ENCODE data around the gene IKBKE. TPM values are rescaled to one million over a fixed set of nuclear protein-coding genes. Genes with fewer than 3 reads are reported as not detected.

The IKBKE gene
- 1.6 TPM for total RNA-seq

DNA sequence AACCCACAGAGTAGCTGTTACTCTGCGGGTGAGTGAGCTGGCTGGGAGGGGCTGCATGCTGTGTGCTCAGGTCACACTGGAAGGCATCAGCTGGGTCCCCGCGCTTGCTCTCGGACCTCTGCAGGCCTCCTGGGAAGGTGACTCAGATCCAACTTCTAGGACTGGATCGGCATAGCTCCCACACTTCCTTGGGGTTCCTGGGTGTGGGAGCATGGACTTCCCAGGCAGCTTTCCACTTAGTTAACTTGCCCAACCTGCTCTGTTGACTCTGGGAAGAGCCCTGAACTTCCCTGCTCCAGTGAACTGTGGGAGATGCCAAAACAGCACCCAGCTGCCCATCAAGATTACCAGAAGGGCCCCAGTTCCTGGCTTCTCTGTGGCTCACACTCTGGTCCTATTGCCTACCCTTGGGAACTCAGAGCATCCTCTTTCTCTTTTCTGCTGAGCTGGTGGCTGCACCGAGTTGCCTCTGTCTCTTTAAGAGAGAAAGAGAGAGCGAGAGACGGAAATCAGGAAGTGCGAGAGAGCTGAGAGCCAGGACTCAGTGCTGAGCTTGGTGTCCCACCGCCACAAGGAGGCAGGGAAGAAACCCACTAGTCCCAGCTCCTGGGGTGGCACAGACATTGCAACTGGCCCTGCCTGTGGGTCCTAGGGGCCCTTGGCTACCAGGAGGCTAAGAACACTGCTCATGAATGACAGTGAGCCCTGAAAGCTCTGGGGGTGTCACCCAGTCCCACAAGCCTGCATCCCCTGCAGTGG lies at the start of gene IKBKE:
IKBKE (plus strand) TSS at position 544 of the 759 bp plus-strand sequence. CDS start 2,752 bp downstream, outside the sequence.

DNA sequence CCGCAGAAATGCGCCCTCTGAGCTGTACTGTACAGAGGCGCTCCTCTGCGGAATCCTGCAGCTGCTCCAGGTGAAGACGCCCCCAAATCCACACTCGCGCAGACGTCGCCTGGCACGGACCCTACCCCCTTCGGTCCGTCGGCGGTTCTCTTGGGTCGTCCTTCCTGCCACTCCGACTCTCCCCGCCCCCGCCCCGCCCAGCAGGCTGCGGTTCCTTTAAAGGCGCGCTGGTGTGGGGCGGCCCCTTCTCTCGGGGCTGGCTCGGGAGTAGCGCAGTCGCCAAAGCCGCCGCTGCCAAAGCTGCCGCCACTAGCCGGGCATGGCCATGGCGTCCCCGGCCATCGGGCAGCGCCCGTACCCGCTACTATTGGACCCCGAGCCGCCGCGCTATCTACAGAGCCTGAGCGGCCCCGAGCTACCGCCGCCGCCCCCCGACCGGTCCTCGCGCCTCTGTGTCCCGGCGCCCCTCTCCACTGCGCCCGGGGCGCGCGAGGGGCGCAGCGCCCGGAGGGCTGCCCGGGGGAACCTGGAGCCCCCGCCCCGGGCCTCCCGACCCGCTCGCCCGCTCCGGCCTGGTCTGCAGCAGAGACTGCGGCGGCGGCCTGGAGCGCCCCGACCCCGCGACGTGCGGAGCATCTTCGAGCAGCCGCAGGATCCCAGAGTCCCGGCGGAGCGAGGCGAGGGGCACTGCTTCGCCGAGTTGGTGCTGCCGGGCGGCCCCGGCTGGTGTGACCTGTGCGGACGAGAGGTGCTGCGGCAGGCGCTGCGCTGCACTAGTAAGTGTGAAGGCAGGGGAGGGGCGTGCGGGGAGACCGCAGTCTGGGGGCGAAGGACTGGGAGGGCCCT lies 37.2 kb downstream of the IKBKE start, which contains the start of gene RASSF5:
RASSF5 (plus strand) TSS at position 248 of the 846 bp plus-strand sequence; CDS start at position 320, 72 bp downstream.

Small RNA genes within 50 kb of the gene (small RNA-seq; reads per million reads assigned to genes)
- gene MIR6769B = 0.15 reads per million

Other genes with a start within 250 kb of the IKBKE start
- gene RASSF5, start 37.1 kb downstream of the IKBKE start, total RNA-seq = 6.0 TPM
- gene EIF2D, start 142.0 kb downstream of the IKBKE start, total RNA-seq = 15.5 TPM
- gene DYRK3, start 165.1 kb downstream of the IKBKE start, total RNA-seq = 18.0 TPM
- 10.1 TPM for gene MAPKAPK2, start 214.4 kb downstream of the IKBKE start, total RNA-seq